ENCODE measurements around the gene SCG3.

- no peak for TF ChIP-seq CTCF (IDR thresholded peaks at IDR 0.05)
- no peak for TF ChIP-seq POLR2A (IDR thresholded peaks at IDR 0.05)
- no peak for TF ChIP-seq POLR2AphosphoS5 (IDR thresholded peaks at IDR 0.05)
These were observed 21.4 kb downstream of the SCG3 start for GRCh38 chr15:51702710-51703109.
